Tibial artery (tissue), 4 donors: Measurements from ENCODE around the gene HOXC5.

Experiments
- DNase-seq, 2 donors: peaks; one replicate each; pipeline ENCODE4 v3.0.0-alpha.2; 2019
- H3K27ac ChIP-seq, 2 donors: fragments of 200-600 bp; sonication (generic) in 1 of 2; 1 replicate in 1 of 2; 2 replicates in 1 of 2; pipeline ENCODE4 v1.5.1; 2018 to 2019; ENCODE audit warnings: mild to moderate bottlenecking in 1 of 2
- H3K27me3 ChIP-seq, 2 donors: fragments of 200-600 bp; sonication (generic) in 1 of 2; one replicate each; pipeline versions ENCODE4 v1.5.1 to v1.6.0; 2016 to 2019
- H3K36me3 ChIP-seq, 3 donors: fragments of 200-600 bp; sonication (generic) in 2 of 3; one replicate each; pipeline ENCODE4 v1.5.1; 2016 to 2019; ENCODE audit warnings: mild to moderate bottlenecking in 2 of 3
- H3K4me1 ChIP-seq, 4 donors: fragments of 200-600 bp; sonication (generic) in 2 of 4; 1 replicate in 3 of 4; 2 replicates in 1 of 4; pipeline ENCODE4 v1.5.1; 2016 to 2019
- H3K4me3 ChIP-seq, 2 donors: fragments of 200-600 bp; sonication (generic) in 1 of 2; 1 replicate in 1 of 2; 2 replicates in 1 of 2; pipeline ENCODE4 v1.5.1; 2018 to 2019; ENCODE audit warnings: mild to moderate bottlenecking in 2 of 2
- H3K9me3 ChIP-seq, 3 donors: fragments of 200-600 bp; sonication (generic) in 1 of 3; one replicate each; pipeline ENCODE4 v1.5.1; 2016 to 2019
- intact Hi-C: fragments of 100-400 bp; cut with DNase I; formaldehyde crosslinking; loops from one replicate; pipeline ENCODE4 v1.15.0; 2023; ENCODE audit warnings: low total_unique reads
- TF ChIP-seq, protein P1 (sequence below), 2 experiments: fragments of 200-600 bp in 1 of 2; fragments of 450-650 bp in 1 of 2; IDR thresholded peaks; one replicate each; pipeline ENCODE4 v1.5.1; 2017 to 2019; ENCODE audit warnings: antibody characterized with exemption in 2 of 2, mild to moderate bottlenecking in 1 of 2, moderate library complexity in 1 of 2

The HOXC5 gene

DNA sequence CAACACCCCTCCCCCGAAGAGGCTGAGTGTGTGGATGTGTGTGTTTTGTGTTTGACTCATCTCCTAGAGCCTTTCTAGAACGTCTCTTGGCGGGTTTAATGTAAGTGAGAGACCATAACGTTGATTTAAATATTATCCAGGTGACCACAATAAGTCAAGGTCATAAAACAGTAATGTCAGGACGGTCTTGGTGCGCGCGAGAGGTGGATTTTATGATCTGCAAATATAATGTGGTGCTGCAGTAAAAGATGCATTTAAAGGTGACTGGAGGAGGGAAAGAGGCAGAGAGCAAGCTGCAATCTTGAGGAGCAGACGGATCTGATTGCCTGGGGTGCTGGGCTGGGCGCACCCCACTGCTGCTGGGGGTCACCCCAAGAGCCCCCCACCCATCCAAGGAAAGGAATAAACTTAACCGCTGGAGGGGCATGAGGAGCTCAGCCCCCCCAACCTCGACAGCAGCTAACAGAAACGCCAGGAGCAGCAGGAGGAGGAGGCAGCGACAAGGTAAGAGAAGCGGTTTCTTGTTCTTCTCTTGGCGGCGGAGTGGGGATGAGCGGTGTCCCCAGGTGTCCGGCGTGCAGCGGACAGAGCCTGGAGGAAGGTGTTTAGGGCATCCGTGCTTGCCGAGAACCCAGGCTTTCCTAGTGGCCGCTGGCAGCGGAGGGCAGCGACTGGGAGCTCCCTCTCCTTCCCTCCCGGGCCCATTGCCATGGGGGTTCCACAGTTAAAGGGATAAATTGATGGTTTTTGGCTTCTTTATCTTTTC lies 42.4 kb upstream of the HOXC5 start:
- Histone ChIP-seq H3K4me3 (peak overlapping the region; percentile 41 to 64), H3K36me3 (no peaks in the 10 kb centered on the region), H3K9me3 (no peaks in the 10 kb centered on the region), H3K4me1 (peaks cover 8 to 72% (median 61%) of the 10 kb centered on the region in 4 donors), H3K27ac (peak overlapping the region; percentile 93 to 98), H3K27me3 (no peaks in the 10 kb centered on the region)
- TF ChIP-seq, protein P1, sequence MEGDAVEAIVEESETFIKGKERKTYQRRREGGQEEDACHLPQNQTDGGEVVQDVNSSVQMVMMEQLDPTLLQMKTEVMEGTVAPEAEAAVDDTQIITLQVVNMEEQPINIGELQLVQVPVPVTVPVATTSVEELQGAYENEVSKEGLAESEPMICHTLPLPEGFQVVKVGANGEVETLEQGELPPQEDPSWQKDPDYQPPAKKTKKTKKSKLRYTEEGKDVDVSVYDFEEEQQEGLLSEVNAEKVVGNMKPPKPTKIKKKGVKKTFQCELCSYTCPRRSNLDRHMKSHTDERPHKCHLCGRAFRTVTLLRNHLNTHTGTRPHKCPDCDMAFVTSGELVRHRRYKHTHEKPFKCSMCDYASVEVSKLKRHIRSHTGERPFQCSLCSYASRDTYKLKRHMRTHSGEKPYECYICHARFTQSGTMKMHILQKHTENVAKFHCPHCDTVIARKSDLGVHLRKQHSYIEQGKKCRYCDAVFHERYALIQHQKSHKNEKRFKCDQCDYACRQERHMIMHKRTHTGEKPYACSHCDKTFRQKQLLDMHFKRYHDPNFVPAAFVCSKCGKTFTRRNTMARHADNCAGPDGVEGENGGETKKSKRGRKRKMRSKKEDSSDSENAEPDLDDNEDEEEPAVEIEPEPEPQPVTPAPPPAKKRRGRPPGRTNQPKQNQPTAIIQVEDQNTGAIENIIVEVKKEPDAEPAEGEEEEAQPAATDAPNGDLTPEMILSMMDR (IDR thresholded peaks at IDR 0.05), result peak in 1 of 2 experiments; percentile 9
- intact Hi-C loops, result no loop called here
- no peak for DNase-seq

DNA sequence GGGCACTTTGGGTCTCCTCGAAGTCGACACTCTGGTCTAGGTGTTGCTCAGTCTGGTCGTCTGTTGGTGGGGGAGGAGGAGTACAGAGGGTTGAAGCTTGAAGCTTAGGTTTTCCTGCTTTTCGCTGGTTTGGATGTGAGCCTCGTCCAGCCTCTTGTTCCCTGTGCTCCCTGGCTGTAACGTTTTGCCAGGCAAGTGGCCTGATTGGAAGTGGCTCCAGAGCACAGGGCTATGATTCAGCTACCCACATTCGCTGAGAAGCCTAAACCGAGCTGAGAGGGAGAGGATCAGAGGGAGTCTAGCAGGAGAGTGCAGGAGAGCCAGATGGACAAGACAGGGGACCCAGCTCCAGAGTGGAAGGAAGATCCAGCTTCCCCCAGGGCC lies 41.8 kb upstream of the HOXC5 start:
- Histone ChIP-seq H3K36me3 (no peaks in the 10 kb centered on the region), H3K27ac (peak overlapping the region; percentile 93 to 98), H3K9me3 (no peaks in the 10 kb centered on the region), H3K4me1 (peaks cover 8 to 73% (median 61%) of the 10 kb centered on the region in 4 donors), H3K4me3 (peak overlapping the region; percentile 41 to 64), H3K27me3 (no peaks in the 10 kb centered on the region)
- TF ChIP-seq, protein P1 (IDR thresholded peaks at IDR 0.05), result no peak
- peak; percentile 88 to 89 for DNase-seq
- intact Hi-C loops, result no loop called here

DNA sequence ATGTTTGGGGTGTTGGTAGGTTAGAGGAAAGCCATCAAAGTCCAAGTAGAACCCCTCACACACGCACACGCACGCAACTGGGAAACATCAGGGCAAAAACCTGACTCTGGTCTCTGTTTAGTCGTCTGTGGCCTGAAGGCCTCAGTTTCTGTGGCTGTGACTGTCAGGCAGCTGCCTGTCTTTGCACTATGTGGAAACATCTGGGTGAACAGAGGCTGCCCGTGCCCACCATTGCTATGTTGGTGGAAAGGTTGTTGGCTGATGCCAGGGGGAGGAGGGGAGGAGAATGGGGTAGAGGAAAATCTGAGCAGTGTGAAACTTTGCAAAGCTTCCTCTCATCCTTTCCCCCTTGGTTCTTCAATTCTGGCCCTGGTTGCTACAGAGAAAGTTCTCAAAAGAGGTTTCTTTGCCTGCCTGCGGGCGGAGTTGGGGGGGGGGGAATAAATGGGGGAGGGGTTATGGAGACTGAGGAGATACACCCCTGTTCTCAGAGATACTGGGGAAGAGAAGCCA lies 40.4 kb upstream of the HOXC5 start:
- peak overlapping the region in 1 of 2 donors; percentile 64 for H3K4me3 ChIP-seq
- H3K4me1 ChIP-seq, result peaks cover 8 to 76% (median 60%) of the 10 kb centered on the region in 4 donors
- no peaks in the 10 kb centered on the region for H3K9me3 ChIP-seq
- intact Hi-C loops, result no loop called here
- H3K27me3 ChIP-seq, result no peaks in the 10 kb centered on the region
- DNase-seq, result no peak
- no peaks in the 10 kb centered on the region for H3K36me3 ChIP-seq
- H3K27ac ChIP-seq, result peak overlapping the region; percentile 93 to 98
- TF ChIP-seq, protein P1 (IDR thresholded peaks at IDR 0.05), result no peak

DNA sequence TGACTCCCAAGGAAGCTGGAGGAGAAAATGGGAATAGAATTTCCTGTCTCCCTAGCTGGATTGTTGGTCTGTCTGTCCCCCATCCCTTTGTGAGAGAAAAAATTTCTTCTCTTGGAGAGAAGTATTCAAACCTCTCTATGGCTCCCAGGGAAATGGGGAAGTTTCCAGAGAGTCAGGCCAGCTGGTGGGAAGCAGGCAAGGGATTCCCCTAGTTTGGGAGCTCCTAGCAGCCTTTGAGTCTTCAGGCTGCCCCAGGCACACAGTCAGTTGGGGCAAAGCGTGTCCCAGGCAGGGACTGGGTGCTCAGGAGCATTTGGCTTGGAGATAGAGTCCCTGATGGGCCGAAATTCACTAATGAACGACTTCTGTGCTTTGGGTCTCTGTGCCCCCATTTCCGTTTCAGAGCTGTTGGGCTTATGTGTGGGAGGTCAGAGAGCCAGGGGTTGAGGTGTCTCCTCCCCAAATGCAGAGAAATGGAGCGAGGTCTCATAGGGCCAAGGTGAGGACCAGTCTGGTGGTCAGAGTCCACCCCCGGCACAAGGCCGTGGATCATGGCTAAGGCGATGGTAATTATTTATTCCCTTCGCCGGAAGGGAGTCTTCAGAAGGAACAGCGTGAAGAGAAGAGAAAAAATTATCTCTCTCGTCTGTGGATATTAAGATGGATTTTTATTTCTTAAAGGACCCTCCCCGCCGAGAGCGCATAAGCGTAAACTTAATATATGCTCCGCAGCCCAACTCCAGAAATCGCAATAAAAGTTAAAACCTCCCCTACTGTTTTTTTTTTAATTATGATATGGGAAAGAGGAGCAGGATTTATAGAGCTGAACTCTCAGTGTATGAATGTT lies 39.5 kb upstream of the HOXC5 start:
- Histone ChIP-seq H3K4me1 (peaks cover 8 to 76% (median 62%) of the 10 kb centered on the region in 4 donors), H3K4me3 (peak overlapping the region; percentile 64 to 76), H3K27me3 (no peaks in the 10 kb centered on the region), H3K9me3 (no peaks in the 10 kb centered on the region), H3K36me3 (no peaks in the 10 kb centered on the region), H3K27ac (peak overlapping the region; percentile 93 to 98)
- intact Hi-C loops, result no loop called here
- DNase-seq, result no peak
- TF ChIP-seq, protein P1 (IDR thresholded peaks at IDR 0.05), result no peak

DNA sequence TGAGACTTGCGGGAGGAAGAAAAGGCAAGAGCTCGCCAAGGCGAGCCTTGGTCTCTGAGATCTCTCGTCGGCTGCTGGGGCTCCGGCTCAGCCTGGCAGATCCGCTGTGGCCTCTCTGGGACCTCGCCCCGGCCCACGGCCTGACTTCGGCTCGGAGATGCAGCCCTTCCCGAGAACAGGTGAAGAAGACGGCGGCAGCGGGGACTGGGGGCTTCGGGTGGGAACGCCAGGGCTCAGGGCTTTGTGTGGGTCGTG lies 38.9 kb upstream of the HOXC5 start:
- Histone ChIP-seq H3K4me3 (peak overlapping the region; percentile 64 to 76), H3K27me3 (no peaks in the 10 kb centered on the region), H3K36me3 (no peaks in the 10 kb centered on the region), H3K4me1 (peaks cover 5 to 76% (median 58%) of the 10 kb centered on the region in 4 donors), H3K27ac (peak overlapping the region; percentile 93 to 98), H3K9me3 (no peaks in the 10 kb centered on the region)
- no peak for DNase-seq
- TF ChIP-seq, protein P1 (IDR thresholded peaks at IDR 0.05), result no peak
- intact Hi-C loops, result no loop called here
